HepG2 (cell line): Measurements from ENCODE around the gene PRSS16. TPM values are rescaled to one million over a fixed set of nuclear protein-coding genes. Genes with fewer than 3 reads are reported as not detected.
A peak's percentile ranks its signal among the peaks of the same experiment; 100 is the strongest.

Experiments used
- EHMT2 ChIP-seq: fragments of 200-600 bp; sonication (generic); IDR thresholded peaks from 2 replicates; pipeline ENCODE4 v1.7.0; 2017; ENCODE audit warnings: antibody characterized with exemption, low read depth, low read length, borderline replicate concordance
- FOXC1 ChIP-seq: sonication (generic); formaldehyde crosslinking; IDR thresholded peaks from 2 replicates; pipeline ENCODE4 v1.8.0; 2022; ENCODE audit warnings: mild to moderate bottlenecking, missing genetic modification reagents, borderline replicate concordance
- FOXK1 ChIP-seq: sonication (generic); formaldehyde crosslinking; IDR thresholded peaks from 2 replicates; pipeline ENCODE4 v1.4.0; 2020; ENCODE audit warnings: low read depth, missing genetic modification reagents, borderline replicate concordance
- GTF2F1 ChIP-seq: fragments of 150-350 bp; IDR thresholded peaks from 2 replicates; pipeline ENCODE4 v1.6.1; 2014; ENCODE audit warnings: low read length
- HOXA3 ChIP-seq: sonication (generic); formaldehyde crosslinking; IDR thresholded peaks from 2 replicates; pipeline ENCODE4 v1.5.0; 2020; ENCODE audit warnings: missing genetic modification reagents
- IKZF1 ChIP-seq: fragments of 450-650 bp; IDR thresholded peaks from 2 replicates; pipeline ENCODE4 v1.7.1; 2016
- KDM2A ChIP-seq: sonication (generic); formaldehyde crosslinking; IDR thresholded peaks from 2 replicates; pipeline ENCODE4 v1.4.0; 2020; ENCODE audit warnings: low read depth, missing genetic modification reagents, borderline replicate concordance
- MTF1 ChIP-seq: sonication (generic); formaldehyde crosslinking; IDR thresholded peaks from 2 replicates; pipeline ENCODE4 v1.5.0; 2020; ENCODE audit warnings: missing genetic modification reagents
- NFATC3 ChIP-seq: sonication (generic); formaldehyde crosslinking; IDR thresholded peaks from 2 replicates; pipeline ENCODE4 v1.5.1; 2020; ENCODE audit warnings: mild to moderate bottlenecking, missing genetic modification reagents
- PHF5A ChIP-seq: IDR thresholded peaks from one replicate; pipeline ENCODE4 v1.6.1; 2018; ENCODE audit warnings: low read depth, missing genetic modification reagents; ENCODE audit not compliant: unreplicated experiment
- SP1 ChIP-seq, 2 experiments: fragments of 450-650 bp in 1 of 2; sonication (generic) in 1 of 2; formaldehyde crosslinking in 1 of 2; IDR thresholded peaks; 2 replicates each; pipeline versions ENCODE4 v1.4.0 to v1.6.1; 2016 to 2020; ENCODE audit warnings: missing genetic modification reagents in 1 of 2
- TEAD3 ChIP-seq: optimal IDR thresholded peaks from 2 replicates; pipeline ENCODE3; 2016; ENCODE audit warnings: borderline replicate concordance
- THAP11 ChIP-seq: IDR thresholded peaks from 2 replicates; pipeline ENCODE4 v1.6.1; 2016; ENCODE audit warnings: missing biosample characterization, missing genetic modification reagents
- ZNF12 ChIP-seq: sonication (generic); formaldehyde crosslinking; IDR thresholded peaks from 2 replicates; pipeline ENCODE4 v1.5.0; 2020; ENCODE audit warnings: missing genetic modification reagents
- ZNF501 ChIP-seq: sonication (generic); formaldehyde crosslinking; IDR thresholded peaks from 2 replicates; pipeline ENCODE4 v1.5.1; 2020; ENCODE audit warnings: mild to moderate bottlenecking, moderate library complexity, missing genetic modification reagents
- ZNF614 ChIP-seq: IDR thresholded peaks from 2 replicates; pipeline ENCODE4 v1.6.1; 2018; ENCODE audit warnings: missing biosample characterization, missing genetic modification reagents, inconsistent platforms, borderline replicate concordance
- ZNF644 ChIP-seq: IDR thresholded peaks from 2 replicates; pipeline ENCODE4 v1.6.1; 2016; ENCODE audit warnings: low read depth
- ZNF674 ChIP-seq: sonication (generic); formaldehyde crosslinking; IDR thresholded peaks from 2 replicates; pipeline ENCODE4 v1.5.0; 2020; ENCODE audit warnings: low read depth, mild to moderate bottlenecking, missing genetic modification reagents
- ZNF713 ChIP-seq: sonication (generic); formaldehyde crosslinking; IDR thresholded peaks from 2 replicates; pipeline ENCODE4 v1.4.0; 2020; ENCODE audit warnings: mild to moderate bottlenecking, missing genetic modification reagents
- ZNF841 ChIP-seq: sonication (generic); formaldehyde crosslinking; IDR thresholded peaks from 2 replicates; pipeline ENCODE4 v1.8.1; 2023; ENCODE audit warnings: missing genetic modification reagents, borderline replicate concordance
- polyA plus RNA-seq, 8 experiments: library from polyadenylated mRNA; depleted of rRNA in 3 of 8; stranded (reverse) in 7 of 8; unstranded in 1 of 8; fragments of >200 nt; fragmentation: Illumina TruSeq in 4 of 8; extraction: Trizol in 4 of 8; gene quantifications; 2 replicates each; pipeline versions ENCODE4 v1.2.1 to v1.2.3, GENCODE V29; 2011 to 2016; ENCODE audit warnings: low read depth in 4 of 8, missing spikeins in 1 of 8, mixed read lengths in 1 of 8; ENCODE audit not compliant: insufficient read depth in 1 of 8
- total RNA-seq, 5 experiments: library from RNA; depleted of rRNA; stranded (reverse); fragments of >200 nt; fragmentation: Illumina TruSeq; extraction: Trizol; gene quantifications; 2 replicates each; pipeline ENCODE4 v1.2.3, GENCODE V29; 2016; ENCODE audit warnings: low read depth in 1 of 5
- TF ChIP-seq, protein P1 (sequence below): sonication (generic); formaldehyde crosslinking; IDR thresholded peaks from 2 replicates; pipeline ENCODE4 v1.8.1; 2023; ENCODE audit warnings: mild to moderate bottlenecking, missing genetic modification reagents
- TF ChIP-seq, protein P2 (sequence below): sonication (generic); formaldehyde crosslinking; IDR thresholded peaks from 2 replicates; pipeline ENCODE4 v1.8.1; 2023; ENCODE audit warnings: mild to moderate bottlenecking, missing genetic modification reagents
- TF ChIP-seq, protein P3 (sequence below): sonication (generic); formaldehyde crosslinking; IDR thresholded peaks from 2 replicates; pipeline ENCODE4 v1.4.0; 2020; ENCODE audit warnings: missing genetic modification reagents
- TF ChIP-seq, protein P4 (sequence below): IDR thresholded peaks from 2 replicates; pipeline ENCODE4 v1.6.1; 2016; ENCODE audit warnings: low read depth
- TF ChIP-seq, protein P5 (sequence below): IDR thresholded peaks from 2 replicates; pipeline ENCODE4 v1.6.1; 2016; ENCODE audit warnings: mild to moderate bottlenecking
- TF ChIP-seq, protein P6 (sequence below): IDR thresholded peaks from 2 replicates; pipeline ENCODE4 v1.6.1; 2016

PRSS16 gene
- total and polyA plus RNA-seq, 2 of the 13 experiments (the other 11 are each of a cell fraction or from before 2014, with no cell fraction given): not detected

DNA sequence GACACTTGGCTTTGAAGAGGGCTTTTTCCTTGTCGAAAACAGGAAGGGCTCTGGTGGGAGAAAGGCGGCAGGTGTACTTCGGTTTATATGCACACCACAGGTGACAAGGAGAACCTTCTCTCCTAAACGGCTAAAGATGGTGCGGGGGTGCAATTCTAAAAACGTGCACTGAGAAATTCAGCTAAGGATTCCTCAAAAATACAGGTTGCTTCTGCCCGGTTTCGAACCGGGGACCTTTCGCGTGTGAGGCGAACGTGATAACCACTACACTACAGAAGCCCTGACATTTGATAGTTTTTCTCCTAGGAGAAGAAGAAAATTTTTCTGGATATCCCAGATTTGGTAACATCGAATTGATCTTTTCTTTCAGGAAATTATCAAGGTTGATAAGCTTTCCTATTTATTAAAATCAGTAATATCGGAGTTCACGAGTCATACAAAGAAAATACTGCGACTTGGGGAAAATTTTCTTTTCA is 32.6 kb downstream of the PRSS16 start (continued):
- TF ChIP-seq SP1 (IDR thresholded peaks at IDR 0.05) (no peak), SP1 (CRISPR knock-in tag; IDR thresholded peaks at IDR 0.05) (no peak), FOXK1 (CRISPR knock-in tag) (0 out of 2 replicates have a peak, but pooled peaks have one; percentile 12), ZNF644 (CRISPR knock-in tag) (peak; percentile 8; the same call in 1 of the 2 replicates), ZNF674 (CRISPR knock-in tag) (no peak), PHF5A (CRISPR knock-in tag) (no peak), ZNF713 (CRISPR knock-in tag) (no peak), THAP11 (CRISPR knock-in tag) (peak; percentile 49; the same call in 1 of the 2 replicates), HOXA3 (peak; percentile 44; the same call in 1 of the 2 replicates), ZNF501 (CRISPR knock-in tag) (peak; percentile 52; the same call in 1 of the 2 replicates), MTF1 (CRISPR knock-in tag) (no peak), KDM2A (CRISPR knock-in tag) (no peak; the same call in 1 of the 2 replicates), EHMT2 (no peak), ZNF841 (no peak), IKZF1 (no peak), ZNF614 (peak; percentile 84; the same call in 1 of the 2 replicates), FOXC1 (CRISPR knock-in tag) (peak; percentile 42; the same call in 1 of the 2 replicates), TEAD3 (no peak), ZNF12 (CRISPR knock-in tag) (no peak), NFATC3 (CRISPR knock-in tag) (no peak), GTF2F1 (no peak)
- TF ChIP-seq, protein P1, sequence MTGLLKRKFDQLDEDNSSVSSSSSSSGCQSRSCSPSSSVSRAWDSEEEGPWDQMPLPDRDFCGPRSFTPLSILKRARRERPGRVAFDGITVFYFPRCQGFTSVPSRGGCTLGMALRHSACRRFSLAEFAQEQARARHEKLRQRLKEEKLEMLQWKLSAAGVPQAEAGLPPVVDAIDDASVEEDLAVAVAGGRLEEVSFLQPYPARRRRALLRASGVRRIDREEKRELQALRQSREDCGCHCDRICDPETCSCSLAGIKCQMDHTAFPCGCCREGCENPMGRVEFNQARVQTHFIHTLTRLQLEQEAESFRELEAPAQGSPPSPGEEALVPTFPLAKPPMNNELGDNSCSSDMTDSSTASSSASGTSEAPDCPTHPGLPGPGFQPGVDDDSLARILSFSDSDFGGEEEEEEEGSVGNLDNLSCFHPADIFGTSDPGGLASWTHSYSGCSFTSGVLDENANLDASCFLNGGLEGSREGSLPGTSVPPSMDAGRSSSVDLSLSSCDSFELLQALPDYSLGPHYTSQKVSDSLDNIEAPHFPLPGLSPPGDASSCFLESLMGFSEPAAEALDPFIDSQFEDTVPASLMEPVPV: no peak
- TF ChIP-seq, protein P2, sequence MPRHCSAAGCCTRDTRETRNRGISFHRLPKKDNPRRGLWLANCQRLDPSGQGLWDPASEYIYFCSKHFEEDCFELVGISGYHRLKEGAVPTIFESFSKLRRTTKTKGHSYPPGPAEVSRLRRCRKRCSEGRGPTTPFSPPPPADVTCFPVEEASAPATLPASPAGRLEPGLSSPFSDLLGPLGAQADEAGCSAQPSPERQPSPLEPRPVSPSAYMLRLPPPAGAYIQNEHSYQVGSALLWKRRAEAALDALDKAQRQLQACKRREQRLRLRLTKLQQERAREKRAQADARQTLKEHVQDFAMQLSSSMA (CRISPR knock-in tag): no peak
- TF ChIP-seq, protein P3, sequence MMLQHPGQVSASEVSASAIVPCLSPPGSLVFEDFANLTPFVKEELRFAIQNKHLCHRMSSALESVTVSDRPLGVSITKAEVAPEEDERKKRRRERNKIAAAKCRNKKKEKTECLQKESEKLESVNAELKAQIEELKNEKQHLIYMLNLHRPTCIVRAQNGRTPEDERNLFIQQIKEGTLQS (CRISPR knock-in tag): no peak
- TF ChIP-seq, protein P4, sequence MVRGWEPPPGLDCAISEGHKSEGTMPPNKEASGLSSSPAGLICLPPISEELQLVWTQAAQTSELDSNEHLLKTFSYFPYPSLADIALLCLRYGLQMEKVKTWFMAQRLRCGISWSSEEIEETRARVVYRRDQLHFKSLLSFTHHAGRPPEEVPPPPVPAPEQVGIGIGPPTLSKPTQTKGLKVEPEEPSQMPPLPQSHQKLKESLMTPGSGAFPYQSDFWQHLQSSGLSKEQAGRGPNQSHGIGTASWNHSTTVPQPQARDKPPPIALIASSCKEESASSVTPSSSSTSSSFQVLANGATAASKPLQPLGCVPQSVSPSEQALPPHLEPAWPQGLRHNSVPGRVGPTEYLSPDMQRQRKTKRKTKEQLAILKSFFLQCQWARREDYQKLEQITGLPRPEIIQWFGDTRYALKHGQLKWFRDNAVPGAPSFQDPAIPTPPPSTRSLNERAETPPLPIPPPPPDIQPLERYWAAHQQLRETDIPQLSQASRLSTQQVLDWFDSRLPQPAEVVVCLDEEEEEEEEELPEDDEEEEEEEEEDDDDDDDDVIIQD: no peak
- TF ChIP-seq, protein P5, sequence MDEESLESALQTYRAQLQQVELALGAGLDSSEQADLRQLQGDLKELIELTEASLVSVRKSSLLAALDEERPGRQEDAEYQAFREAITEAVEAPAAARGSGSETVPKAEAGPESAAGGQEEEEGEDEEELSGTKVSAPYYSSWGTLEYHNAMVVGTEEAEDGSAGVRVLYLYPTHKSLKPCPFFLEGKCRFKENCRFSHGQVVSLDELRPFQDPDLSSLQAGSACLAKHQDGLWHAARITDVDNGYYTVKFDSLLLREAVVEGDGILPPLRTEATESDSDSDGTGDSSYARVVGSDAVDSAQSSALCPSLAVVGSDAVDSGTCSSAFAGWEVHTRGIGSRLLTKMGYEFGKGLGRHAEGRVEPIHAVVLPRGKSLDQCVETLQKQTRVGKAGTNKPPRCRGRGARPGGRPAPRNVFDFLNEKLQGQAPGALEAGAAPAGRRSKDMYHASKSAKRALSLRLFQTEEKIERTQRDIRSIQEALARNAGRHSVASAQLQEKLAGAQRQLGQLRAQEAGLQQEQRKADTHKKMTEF (CRISPR knock-in tag): peak; percentile 42; the same call in 1 of the 2 replicates
- TF ChIP-seq, protein P6, sequence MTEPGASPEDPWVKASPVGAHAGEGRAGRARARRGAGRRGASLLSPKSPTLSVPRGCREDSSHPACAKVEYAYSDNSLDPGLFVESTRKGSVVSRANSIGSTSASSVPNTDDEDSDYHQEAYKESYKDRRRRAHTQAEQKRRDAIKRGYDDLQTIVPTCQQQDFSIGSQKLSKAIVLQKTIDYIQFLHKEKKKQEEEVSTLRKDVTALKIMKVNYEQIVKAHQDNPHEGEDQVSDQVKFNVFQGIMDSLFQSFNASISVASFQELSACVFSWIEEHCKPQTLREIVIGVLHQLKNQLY (CRISPR knock-in tag): no peak
